GM18508 (cell line): ENCODE data around the gene CDC37L1.
"Not testable (repeated sequence)": the region's sequence is repeated elsewhere in the genome, so short reads cannot be mapped to it uniquely, and the experiment has no call there.

Source experiments
- ATAC-seq: cut with Tn5 transposase; IDR thresholded peaks from one replicate; pipeline ENCODE4 v1.9.1; 2021; ENCODE audit warnings: moderate number of reproducible peaks; ENCODE audit not compliant: insufficient read depth, unreplicated experiment

The CDC37L1 gene

DNA sequence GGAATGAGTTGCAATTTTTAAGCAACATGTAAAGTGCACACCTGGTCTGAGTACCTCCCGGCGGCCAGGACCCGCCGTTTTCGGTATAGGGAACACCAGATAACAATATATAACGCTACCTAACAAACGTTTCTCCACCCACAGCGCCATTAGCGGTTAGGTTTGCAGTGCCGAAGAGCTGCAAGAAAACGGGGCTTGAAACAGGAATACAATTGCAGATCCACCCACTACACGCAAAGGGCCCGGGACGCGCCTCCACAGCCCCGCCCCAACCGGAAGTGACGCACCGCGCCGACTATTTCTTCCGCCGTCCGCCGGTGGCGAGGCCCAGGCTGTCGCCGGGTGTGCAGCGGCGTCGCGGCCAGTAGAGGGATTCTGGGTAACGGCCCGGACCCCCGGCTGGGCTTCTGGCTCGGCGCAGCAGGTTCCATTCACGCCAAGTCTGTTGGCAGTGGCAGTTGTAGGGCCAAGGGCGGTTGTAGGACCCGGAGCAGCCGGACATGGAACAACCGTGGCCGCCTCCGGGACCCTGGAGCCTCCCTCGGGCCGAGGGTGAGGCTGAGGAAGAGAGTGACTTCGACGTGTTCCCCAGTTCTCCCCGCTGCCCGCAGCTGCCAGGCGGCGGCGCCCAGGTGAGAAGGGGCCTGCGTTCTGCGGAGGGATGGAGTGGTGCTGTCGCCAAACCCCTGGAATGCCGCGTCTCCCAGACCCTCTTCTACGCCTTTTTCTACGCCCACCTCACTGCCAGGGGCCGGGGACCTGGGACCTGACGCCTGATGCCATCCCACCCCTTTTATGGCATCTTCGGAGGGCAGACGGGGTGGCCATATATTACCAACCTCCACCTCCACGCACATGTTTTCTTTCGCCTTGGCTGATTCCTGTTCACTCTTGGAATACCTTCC lies at the start of gene CDC37L1:
CDC37L1 (plus strand) TSS at position 302 of the 905 bp plus-strand sequence; CDS start at position 501, 199 bp downstream.
- ATAC-seq, result peak; percentile 91

DNA sequence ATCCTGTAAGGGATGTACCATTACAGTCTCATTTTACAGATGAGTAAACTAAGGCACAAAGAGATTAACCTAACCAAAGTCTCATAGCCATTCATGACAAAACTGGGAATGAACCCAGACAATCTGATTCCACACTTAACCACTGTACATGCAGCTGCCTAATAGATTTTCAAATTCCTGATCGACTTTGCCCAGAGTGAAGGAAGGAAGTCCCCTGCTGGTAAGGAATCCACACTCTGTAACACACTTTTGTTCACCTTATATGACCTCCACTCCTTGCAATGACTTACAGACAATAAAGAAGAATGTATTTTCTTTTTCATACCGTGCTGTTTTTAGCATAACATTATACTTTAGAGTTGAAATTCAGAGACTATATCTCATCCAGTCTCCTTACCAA lies 48.5 kb upstream of the CDC37L1 start:
- no peak for ATAC-seq

DNA sequence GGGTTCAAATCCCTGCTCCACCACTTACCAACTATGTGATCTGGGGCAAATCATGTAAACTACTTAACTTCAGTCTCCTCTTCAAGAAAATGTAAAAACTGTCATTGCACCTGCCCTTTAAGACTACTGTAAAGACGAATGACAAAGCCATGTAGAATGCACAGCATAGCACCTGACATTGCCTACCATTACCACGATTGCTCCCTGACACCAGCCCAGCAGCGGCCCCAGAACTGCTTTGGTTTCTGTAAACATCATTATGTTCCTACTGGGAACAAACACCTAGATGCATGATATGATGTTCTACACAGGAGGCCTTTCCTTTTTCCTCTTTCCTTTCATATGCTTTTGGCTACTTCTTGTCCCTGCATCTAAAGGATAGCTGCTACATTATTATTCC lies 40.4 kb upstream of the CDC37L1 start:
- no peak for ATAC-seq

DNA sequence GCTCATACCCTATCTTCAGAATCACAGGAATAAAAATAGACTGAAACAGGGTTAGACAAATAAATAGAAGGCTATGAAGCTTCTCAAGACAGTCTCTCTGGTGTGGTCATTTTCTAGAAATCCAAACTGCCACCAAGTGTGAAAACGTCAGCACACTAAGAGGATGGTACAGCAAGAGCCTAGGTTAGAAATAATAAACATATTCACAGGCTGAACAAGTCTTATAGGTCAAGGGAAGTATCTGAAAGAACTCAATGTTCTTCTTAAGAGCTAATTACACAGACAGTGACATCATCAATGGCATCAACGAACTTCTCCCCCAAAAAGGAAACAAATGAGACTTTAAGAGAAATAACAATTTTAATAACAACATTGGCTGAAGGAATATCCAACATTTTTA lies 39.9 kb upstream of the CDC37L1 start:
- ATAC-seq, result no peak

DNA sequence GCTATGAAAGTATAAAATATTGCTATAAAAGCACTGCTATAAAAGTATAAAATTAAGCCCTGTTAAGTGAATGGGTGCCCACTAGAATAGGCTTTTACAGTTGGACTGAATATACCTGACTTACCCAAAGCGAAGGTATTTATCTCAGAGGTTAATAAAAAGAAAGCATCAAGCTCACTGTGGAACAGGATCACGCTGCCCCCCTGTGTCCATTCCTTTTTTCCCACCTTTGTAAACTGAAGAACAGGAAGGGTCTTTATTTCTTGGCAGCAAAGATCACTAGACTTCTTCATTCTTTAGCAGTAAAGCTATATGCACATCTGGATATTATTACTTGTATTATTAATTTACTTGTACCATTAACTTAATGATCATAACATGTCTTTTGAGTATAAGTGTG lies 39.3 kb upstream of the CDC37L1 start:
- no peak for ATAC-seq

DNA sequence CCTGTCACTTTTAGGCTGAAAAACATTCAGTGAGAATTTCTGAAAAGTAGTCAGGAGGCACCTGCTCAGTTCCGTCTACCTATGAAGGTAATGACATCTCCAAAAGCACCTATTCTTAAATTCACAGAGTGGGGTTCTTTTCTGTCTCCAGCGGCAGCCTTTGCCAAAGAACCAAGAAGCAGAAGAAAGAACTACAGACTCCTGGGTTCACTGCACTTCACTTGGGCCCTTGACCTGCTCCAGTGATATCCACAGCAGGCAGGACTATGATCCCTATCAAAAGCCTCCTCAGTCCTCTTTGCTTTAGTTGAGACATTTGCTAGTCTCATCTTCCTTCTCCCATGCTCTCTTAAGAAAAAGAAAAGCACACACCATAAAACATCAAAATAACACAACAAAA lies 37.0 kb upstream of the CDC37L1 start:
- ATAC-seq, result no peak

DNA sequence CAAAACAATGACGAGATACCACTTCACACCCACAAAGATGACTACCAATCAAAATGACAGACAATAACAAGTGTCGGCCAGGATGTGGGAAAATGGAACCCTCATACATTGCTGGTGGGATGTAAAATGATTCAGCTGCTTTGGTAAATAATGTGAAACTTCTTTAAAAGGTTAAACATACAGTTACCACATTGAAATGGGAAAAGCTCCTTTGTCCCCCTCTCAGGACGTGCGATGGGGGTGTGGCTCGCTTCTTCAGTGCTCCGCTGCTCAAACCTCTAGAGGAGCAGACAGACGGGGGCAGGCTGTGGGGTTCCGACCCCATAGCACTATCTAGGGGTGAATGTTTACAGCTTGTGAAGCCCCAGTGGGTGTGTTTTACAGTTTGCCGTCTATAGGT lies 25.3 kb upstream of the CDC37L1 start:
- ATAC-seq, result no peak

DNA sequence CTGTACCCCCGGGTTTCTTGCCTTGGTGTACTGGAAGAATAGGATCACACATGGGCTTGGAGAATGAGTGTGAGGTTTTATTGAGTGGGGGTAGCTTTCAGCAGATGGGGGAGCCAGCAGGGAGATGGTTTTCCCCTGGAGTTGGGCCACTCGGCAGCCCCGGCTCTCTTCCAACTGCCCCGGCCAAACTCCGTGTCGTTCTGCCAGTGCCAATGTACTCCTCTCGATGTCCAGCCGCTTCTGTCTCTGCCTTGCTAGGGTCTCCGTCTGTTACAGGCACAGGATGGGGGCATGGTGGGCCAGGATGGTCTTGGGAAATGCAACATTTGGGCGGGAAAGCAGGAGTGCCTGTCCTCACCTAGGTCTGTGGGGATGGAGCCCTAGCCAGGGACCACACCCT lies 24.8 kb upstream of the CDC37L1 start:
- ATAC-seq, result no peak

DNA sequence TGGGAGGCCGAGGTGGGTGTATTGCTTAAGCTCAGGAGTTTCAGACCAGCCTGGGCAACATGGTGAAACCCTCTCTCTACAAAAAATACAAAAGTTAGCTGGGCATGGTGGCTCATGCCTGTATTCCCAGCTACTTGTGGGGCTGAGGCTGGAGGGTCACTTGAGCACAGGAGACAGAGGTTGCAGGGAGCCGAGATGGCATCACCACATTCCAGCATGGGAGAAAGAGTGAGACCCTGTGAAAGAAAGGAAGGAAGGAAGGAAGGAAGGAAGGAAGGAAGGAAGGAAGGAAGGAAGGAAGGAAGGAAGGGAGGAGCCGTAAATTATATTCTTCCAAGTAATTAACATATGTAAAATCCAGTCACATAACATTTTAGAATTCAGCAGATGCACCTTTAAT lies 23.2 kb upstream of the CDC37L1 start:
- ATAC-seq, result not testable (repeated sequence)

DNA sequence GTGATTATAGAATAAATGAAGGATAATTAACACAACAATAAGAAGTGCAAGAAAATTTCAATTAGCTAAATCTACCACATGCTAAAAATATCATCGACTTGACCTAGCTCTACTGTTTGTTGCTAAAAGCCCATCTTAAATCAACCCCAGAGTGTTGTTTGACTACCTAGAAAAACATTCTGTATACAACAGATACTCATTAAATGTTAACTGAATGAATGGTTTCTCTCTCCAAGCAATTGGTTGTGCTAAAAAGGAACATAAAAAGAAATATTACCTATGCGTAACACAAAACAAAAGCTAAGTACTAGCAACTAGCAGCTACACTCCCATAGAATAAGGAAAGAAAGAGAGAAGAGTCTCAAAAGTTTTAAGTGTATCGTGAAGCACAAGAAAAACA lies 22.7 kb upstream of the CDC37L1 start:
- ATAC-seq, result no peak

DNA sequence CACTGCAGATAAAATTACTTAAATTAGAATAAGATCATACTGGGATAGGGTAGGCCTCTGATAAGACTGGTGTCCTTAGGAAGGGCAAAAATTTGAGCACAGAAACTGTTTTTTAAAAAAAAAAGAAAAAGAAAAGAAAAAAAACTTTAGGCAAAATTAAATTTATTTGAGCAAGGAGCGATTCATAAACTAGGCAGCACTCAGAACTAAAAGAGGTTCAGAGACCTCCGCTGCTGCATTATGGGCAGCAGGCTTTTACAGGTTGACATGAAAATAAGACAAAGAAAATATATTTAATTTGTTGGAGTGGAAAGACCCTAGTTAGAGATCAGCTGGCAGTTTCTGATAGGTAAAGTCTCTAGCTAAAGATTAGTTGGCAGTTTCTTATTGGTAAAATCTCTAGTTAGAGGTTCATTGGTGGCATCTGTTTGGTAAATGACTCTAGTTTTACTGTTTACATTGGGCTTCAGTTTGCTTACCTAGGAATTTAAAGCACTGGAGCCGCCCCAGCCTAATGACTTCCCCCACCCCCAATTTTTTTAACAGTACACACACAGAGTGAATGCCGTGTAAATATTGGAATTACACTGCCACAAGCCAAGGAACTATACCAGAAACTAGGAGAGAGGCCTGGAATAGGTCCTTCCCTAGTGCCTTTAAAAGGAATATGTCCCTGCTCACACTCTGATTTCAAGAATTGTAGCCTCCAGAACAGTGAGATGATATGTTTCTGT lies 21.8 kb upstream of the CDC37L1 start:
- ATAC-seq, result no peak

DNA sequence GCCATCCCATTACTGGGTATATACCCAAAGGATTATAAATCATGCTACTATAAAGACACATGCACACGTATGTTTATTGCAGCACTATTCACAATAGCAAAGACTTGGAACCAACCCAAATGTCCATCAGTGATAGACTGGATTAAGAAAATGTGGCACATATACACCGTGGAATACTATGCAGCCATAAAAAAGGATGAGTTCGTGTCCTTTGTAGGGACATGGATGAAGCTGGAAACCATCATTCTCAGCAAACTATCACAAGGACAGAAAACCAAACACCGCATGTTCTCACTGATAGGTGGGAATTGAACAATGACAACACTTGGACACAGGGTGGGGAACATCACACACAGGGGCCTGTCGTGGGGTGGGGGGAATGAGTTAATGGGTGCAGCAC lies 18.7 kb upstream of the CDC37L1 start:
- ATAC-seq, result not testable (repeated sequence)

DNA sequence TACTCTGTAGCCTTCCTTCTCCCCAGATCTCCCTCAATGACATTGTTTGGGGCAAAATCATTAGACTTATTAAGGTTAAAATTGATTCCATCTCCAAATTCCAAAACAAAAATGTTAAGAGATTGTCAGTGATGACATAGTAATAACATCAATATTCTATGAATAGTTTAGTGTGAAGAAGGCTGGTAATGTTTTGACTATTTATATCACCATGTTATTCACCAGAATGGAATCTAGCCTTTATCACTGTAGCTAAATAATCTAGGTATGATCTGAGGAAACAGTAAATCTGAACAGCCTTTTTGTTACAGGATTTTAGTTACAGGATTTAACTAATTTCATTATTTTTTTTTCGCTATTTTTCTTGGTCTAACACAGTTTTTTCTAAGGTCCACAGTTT lies 18.2 kb upstream of the CDC37L1 start:
- ATAC-seq, result no peak

DNA sequence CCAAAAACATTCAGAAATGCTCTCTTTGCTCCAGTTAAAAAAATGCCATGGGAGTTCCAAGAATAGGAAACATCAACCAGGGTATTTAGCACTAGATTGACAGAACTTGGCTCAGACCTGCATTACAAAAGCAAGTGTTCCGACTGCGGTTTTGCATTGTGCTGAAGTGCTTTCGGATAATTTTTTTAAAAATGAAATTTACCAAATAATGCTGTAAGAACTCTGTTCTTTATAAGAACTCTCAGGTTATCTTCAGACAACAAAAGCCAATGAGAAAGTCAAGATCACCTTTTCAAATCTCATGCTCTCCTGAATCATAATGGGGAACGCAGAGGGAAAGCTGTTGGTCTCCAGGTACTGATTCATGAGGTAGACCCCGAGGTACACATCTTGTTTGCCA lies 17.8 kb upstream of the CDC37L1 start:
- ATAC-seq, result no peak

DNA sequence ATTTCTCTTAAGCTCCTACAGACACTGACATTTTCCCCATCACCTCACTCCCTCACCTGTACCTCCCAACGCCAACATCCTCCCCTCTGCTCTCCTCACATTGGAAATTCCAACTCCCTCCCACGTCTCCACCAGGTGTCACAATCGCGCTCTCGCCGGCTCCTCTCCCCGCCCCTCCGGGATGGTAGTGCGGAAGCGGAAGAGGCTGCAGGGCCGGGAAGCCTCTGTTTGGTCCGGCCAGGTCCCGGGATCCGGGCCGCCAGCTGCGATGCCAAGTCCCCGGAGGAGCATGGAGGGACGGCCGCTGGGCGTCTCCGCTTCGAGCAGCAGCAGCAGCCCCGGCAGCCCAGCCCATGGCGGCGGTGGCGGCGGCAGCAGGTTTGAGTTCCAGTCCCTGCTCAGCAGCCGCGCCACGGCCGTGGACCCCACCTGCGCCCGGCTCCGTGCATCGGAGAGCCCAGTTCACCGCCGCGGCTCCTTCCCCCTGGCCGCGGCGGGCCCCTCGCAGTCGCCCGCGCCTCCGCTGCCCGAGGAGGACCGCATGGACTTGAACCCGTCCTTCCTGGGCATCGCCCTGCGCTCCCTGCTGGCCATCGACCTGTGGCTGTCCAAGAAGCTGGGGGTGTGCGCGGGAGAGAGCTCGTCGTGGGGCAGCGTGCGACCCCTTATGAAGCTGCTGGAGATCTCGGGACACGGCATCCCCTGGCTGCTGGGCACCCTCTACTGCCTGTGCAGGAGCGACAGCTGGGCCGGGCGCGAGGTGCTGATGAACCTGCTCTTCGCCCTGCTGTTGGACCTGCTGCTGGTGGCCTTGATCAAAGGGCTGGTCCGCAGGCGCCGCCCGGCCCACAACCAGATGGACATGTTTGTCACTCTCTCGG lies 17.0 kb upstream of the CDC37L1 start, which contains the start of gene PLPP6:
PLPP6 (plus strand) TSS at position 187 of the 881 bp plus-strand sequence; CDS start at position 269, 82 bp downstream.
- ATAC-seq, result peak; percentile 71

DNA sequence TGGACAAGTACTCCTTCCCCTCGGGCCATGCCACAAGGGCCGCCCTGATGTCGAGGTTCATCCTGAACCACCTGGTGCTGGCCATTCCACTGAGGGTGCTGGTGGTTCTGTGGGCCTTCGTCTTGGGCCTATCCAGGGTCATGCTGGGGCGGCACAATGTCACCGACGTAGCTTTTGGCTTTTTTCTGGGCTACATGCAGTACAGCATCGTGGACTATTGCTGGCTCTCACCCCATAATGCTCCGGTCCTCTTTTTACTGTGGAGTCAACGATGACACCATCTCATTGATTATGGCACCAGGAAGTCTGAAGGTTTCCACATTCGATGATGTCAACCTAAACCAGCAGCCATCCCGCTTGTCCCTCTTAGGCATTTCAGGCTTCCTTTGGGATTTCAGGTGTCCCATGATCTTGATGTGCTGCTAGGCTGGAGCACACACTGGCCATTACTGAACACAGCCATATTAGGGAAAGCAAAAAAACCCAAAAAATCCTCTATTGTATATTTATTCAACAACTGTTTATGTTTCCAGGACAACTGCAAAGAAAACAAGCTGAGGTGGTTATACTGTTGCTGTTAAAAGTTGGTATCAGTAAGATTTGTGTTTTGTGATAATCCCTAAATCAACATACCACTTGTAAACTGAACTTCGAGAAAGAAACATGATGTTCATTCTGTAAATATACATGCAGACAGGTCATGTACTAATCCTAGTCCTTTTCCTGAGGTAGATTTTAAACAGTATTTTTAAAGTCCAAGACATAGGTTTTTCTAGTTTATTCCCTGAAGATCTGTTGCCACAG lies 16.2 kb upstream of the CDC37L1 start:
- ATAC-seq, result no peak

DNA sequence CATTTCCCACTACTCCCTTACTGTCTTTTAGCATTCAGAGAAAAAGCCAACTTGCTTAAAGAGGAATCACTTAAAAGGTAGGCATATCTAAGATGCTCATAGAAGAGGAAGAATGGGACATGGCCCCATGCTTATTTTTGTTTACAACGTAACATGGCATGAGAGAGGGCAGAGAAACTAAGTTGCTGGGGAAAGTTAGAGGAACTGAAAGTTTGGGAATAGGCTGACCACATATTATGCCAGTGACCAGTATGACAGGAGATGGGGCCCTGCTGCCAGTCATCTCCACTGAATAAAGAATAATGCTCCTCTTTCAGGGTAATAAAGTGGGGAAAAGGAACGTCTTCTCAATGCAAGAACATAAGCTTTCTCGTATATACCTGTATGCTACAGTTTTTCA lies 15.4 kb upstream of the CDC37L1 start:
- no peak for ATAC-seq

DNA sequence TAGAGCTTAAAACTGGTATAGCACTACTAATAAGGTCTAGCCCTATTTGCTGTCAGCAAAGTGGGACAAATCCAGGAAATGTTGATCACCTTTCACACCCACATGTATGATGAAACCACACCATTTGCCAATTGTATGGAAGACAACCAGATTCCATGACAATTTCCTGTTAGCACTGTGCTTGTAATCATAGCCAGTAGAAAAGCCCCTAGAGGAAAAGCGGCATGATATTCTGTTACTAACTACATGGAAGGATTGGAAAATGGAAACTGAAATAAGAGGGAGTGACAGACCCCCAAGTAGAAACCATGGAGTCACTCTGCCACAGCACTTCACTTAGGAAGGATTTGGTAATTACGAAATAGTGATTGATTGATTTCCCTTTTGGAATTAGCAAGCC lies 14.0 kb upstream of the CDC37L1 start:
- no peak for ATAC-seq

DNA sequence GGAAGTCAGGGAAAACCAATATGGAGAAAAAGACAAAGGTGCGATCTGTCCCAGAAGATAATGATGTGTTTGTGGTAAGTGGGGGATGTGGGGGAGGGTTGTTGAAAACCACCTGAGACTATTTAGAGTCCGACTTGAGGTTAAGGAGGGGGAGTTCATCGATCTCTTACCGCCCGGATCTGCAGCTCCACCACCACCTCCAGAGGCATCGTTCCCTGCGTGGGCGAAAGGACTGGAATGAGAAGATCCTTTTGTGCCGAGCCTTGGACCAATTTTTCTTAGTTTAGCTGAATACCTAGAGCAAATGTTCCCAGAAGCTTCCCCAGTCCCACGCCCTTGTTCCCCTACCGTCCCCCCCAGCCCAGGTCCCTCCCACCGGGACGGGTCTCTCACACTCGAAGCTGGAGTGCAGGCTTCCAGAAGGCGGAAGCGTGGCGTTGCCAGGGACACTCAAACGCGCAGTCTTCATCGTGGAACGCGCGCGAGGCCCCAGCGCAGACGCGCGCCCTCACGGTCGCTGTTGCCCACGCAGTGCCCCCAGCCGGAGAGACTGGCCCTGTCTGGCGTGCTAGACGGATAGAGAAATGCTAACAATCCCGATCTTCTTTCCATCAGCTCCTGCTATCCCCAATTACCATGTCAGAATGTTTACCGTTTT lies 13.2 kb upstream of the CDC37L1 start, which contains the start of gene SPATA6L:
SPATA6L (minus strand) TSS at position 439 of the 658 bp plus-strand sequence; CDS start at position 209, 230 bp downstream.
- ATAC-seq, result no peak
